Smooth muscle cell (in vitro differentiated cells): ENCODE results near the gene DOCK2. TPM values are rescaled to one million over a fixed set of nuclear protein-coding genes. Genes with fewer than 3 reads are reported as not detected.

ENCODE experiments used
- DNase-seq: peaks from one replicate; lab custom pipeline; 2025; ENCODE audit not compliant: unreplicated experiment; lab: John Stamatoyannopoulos, UW
- H2AFZ ChIP-seq: fragments of 200-600 bp; sonication (generic); 2 replicates; pipeline ENCODE4 v1.6.0; 2016; ENCODE audit warnings: antibody characterized with exemption, low read depth, mild to moderate bottlenecking
- H3F3A ChIP-seq: fragments of 200-600 bp; sonication (generic); 2 replicates; pipeline ENCODE4 v1.6.0; 2017; ENCODE audit warnings: antibody characterized with exemption, low read depth
- H3K27ac ChIP-seq: fragments of 200-600 bp; sonication (generic); 2 replicates; pipeline ENCODE4 v1.5.1; 2016; ENCODE audit warnings: low read depth, mild to moderate bottlenecking
- H3K27me3 ChIP-seq: fragments of 200-600 bp; sonication (generic); 2 replicates; pipeline ENCODE4 v1.6.1; 2016; ENCODE audit warnings: low read depth, mild to moderate bottlenecking
- H3K36me3 ChIP-seq: fragments of 200-600 bp; sonication (generic); 2 replicates; pipeline ENCODE4 v1.5.1; 2016; ENCODE audit warnings: low read depth
- H3K4me1 ChIP-seq: fragments of 200-600 bp; sonication (generic); 2 replicates; pipeline ENCODE4 v1.5.1; 2016; ENCODE audit warnings: low read depth
- H3K4me2 ChIP-seq: fragments of 200-600 bp; sonication (generic); 2 replicates; pipeline ENCODE4 v1.6.0; 2016; ENCODE audit warnings: mild to moderate bottlenecking
- H3K4me3 ChIP-seq: fragments of 200-600 bp; sonication (generic); 2 replicates; pipeline ENCODE4 v1.5.1; 2016; ENCODE audit warnings: mild to moderate bottlenecking
- H3K79me2 ChIP-seq: fragments of 200-600 bp; sonication (generic); 2 replicates; pipeline ENCODE4 v1.6.0; 2016; ENCODE audit warnings: low read depth, mild to moderate bottlenecking
- H3K9ac ChIP-seq: fragments of 200-600 bp; sonication (generic); 2 replicates; pipeline ENCODE4 v1.6.0; 2016; ENCODE audit warnings: low read depth
- H3K9me3 ChIP-seq: fragments of 200-600 bp; sonication (generic); replicated peaks from 2 replicates; pipeline ENCODE4 v1.5.1; 2016; ENCODE audit warnings: low read depth
- H4K20me1 ChIP-seq: fragments of 200-600 bp; sonication (generic); 2 replicates; pipeline ENCODE4 v1.6.0; 2016; ENCODE audit warnings: low read depth
- CTCF ChIP-seq: fragments of 200-600 bp; sonication (generic); IDR thresholded peaks from 2 replicates; pipeline ENCODE4 v1.5.1; 2017; ENCODE audit warnings: borderline replicate concordance, mild to moderate bottlenecking, antibody characterized with exemption; ENCODE audit not compliant: insufficient read depth, poor library complexity, severe bottlenecking
- WGBS: methylation state at CpG from one replicate; pipeline ENCODE4 v1.1.7; 2016; ENCODE audit warnings: low lambda C conversion rate; 5-methylcytosine and 5-hydroxymethylcytosine counted together
- polyA plus RNA-seq: library from polyadenylated mRNA; unstranded; fragments of >200 nt; fragmentation: Nextera tagmentation; extraction: Ambion mirVana; gene quantifications from 2 replicates; pipeline ENCODE4 v1.2.1, GENCODE V29; 2016
- total RNA-seq: library from RNA; depleted of rRNA; stranded (reverse); fragments of >200 nt; gene quantifications from 2 replicates; pipeline ENCODE4 v1.2.3, GENCODE V29; 2014

DOCK2 gene
- total and polyA plus RNA-seq, 2 experiments from 2014 or later, result 0.73 to 3.0 TPM

DNA sequence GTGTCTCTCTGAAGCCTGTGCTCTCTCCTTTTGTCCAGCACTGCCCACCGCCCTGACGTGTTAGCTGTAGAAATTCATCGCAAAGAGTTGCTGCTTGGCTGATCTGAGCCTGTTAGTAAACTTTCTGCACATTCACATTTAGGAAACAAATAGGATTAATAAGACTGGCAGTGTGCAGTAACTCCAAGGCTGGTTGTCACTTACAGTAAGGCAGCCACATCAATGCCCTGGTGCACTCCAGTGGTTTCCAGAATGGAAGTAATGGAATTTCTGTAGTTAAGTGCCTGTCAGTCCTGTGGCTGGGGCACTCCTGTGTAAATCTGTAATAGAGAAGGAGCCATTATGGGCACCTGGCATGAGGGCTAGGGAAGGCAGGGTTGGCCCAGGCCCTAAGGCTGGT lies 70.6 kb downstream of the DOCK2 start:
- Histone ChIP-seq H3K4me2 (no peak overlapping the region), H3K27ac (no peak overlapping the region), H3K36me3 (no peaks in the 10 kb centered on the region), H3K79me2 (no peaks in the 10 kb centered on the region), H3K27me3 (no peaks in the 10 kb centered on the region), H3K9ac (no peak overlapping the region), H2AFZ (no peak overlapping the region), H3F3A (peaks cover 7% of the 10 kb centered on the region), H4K20me1 (no peaks in the 10 kb centered on the region), H3K4me1 (peaks cover 12% of the 10 kb centered on the region), H3K9me3 (no peaks in the 10 kb centered on the region), H3K4me3 (no peak overlapping the region)
- no peak for DNase-seq
- WGBS, result 99% methylated on average over 3 of the region's 3 CpGs
- TF ChIP-seq CTCF, result no peak

GRCh38 chr5:169710675-169711074 lies 73.6 kb downstream of the DOCK2 start:
- no peak for DNase-seq
- no peak for TF ChIP-seq CTCF
- 59% methylated on average over 4 of the region's 4 CpGs for WGBS

GRCh38 chr5:169711551-169712225 lies 74.6 kb downstream of the DOCK2 start:
- no peaks in the 10 kb centered on the region for H3K9me3 ChIP-seq
- H3K27ac ChIP-seq, result no peak overlapping the region
- no peak for TF ChIP-seq CTCF
- no peak overlapping the region for H3K9ac ChIP-seq
- H3K27me3 ChIP-seq, result no peaks in the 10 kb centered on the region
- H3K79me2 ChIP-seq, result no peaks in the 10 kb centered on the region
- no peaks in the 10 kb centered on the region for H3F3A ChIP-seq
- H2AFZ ChIP-seq, result no peak overlapping the region
- no peak overlapping the region for H3K4me3 ChIP-seq
- H4K20me1 ChIP-seq, result no peaks in the 10 kb centered on the region
- WGBS, result 89% methylated on average over 4 of the region's 4 CpGs
- no peaks in the 10 kb centered on the region for H3K4me1 ChIP-seq
- no peak overlapping the region for H3K4me2 ChIP-seq
- DNase-seq, result no peak
- no peaks in the 10 kb centered on the region for H3K36me3 ChIP-seq

More at GRCh38 chr5:169710675-169711074, 73.6 kb downstream of the DOCK2 start:
- Histone ChIP-seq H3K9ac (no peak overlapping the region), H3K27ac (no peak overlapping the region), H3K27me3 (no peaks in the 10 kb centered on the region), H3K9me3 (no peaks in the 10 kb centered on the region), H3K4me3 (no peak overlapping the region), H3K4me2 (no peak overlapping the region), H3K79me2 (no peaks in the 10 kb centered on the region), H3F3A (no peaks in the 10 kb centered on the region), H2AFZ (no peak overlapping the region), H4K20me1 (no peaks in the 10 kb centered on the region), H3K36me3 (no peaks in the 10 kb centered on the region), H3K4me1 (no peaks in the 10 kb centered on the region)

DNA sequence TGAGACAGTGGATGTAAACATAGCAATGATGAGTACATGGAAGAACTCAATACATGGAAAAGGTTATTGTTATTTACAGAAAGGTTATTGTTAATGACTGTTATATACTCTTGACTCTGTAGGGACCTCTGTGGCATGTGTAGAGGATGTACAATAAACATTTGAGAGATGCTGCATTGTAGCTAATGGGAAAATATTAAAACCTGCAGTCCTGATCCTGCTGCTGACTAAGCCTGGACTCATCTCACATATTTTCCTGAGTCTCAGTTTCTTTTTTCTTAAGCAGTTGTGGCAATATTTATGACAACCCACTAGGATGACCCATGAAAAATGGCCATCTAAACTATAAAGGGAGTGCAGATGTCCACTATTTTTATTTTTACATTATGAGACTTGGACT lies 75.4 kb downstream of the DOCK2 start:
- no peaks in the 10 kb centered on the region for H4K20me1 ChIP-seq
- no peak overlapping the region for H2AFZ ChIP-seq
- no peak for DNase-seq
- no peak for TF ChIP-seq CTCF
- H3K9me3 ChIP-seq, result no peaks in the 10 kb centered on the region
- no peak overlapping the region for H3K4me3 ChIP-seq
- no peak overlapping the region for H3K9ac ChIP-seq
- no peak overlapping the region for H3K4me2 ChIP-seq
- H3K27ac ChIP-seq, result no peak overlapping the region
- H3K36me3 ChIP-seq, result no peaks in the 10 kb centered on the region
- no peaks in the 10 kb centered on the region for H3K4me1 ChIP-seq
- H3F3A ChIP-seq, result no peaks in the 10 kb centered on the region
- H3K27me3 ChIP-seq, result peaks cover 4% of the 10 kb centered on the region
- H3K79me2 ChIP-seq, result no peaks in the 10 kb centered on the region
